ENCODE measurements around the gene WASHC4.
"Not testable (repeated sequence)": the region's sequence is repeated elsewhere in the genome, so short reads cannot be mapped to it uniquely, and the experiment has no call there.

The WASHC4 gene

DNA sequence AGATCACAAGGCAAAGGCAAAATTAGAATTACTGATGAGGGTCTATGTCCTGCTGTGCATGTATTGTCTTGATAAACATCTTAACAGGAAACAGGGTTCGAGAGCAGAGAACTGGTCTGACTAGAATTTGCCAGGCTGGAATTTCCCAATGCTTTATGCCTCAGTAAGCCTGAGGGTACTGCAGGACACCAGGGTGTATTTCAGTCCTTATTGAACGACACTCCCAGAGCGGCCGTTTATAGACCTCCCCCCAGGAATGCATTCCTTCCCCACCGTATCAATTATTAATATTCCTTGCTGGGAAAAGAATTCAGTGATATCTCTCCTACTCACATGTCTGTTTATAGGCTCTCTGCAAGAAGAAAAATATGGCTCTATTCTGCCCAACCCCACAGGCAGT lies 12.2 kb upstream of the WASHC4 start:
- not testable (repeated sequence) for DNase-seq

DNA sequence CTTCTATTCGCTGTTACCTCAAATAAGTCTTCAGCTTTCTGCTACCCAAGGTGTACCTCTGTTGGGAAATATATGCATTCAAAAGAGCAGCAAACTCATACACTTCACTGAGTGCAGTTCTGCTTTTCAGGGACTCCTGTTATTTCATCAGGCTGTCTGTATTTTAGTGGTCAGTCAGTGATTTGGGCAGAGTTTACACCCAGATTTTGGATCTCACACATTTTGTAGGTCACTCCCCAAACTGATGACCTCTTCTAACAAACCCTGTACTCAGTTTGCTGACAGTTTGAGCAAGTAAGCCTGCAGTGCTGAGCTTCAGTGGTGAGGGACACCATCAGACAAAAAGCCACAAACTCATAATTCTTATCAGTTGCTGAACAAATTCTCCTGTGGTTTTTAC lies 8.2 kb upstream of the WASHC4 start:
- DNase-seq = no peak

DNA sequence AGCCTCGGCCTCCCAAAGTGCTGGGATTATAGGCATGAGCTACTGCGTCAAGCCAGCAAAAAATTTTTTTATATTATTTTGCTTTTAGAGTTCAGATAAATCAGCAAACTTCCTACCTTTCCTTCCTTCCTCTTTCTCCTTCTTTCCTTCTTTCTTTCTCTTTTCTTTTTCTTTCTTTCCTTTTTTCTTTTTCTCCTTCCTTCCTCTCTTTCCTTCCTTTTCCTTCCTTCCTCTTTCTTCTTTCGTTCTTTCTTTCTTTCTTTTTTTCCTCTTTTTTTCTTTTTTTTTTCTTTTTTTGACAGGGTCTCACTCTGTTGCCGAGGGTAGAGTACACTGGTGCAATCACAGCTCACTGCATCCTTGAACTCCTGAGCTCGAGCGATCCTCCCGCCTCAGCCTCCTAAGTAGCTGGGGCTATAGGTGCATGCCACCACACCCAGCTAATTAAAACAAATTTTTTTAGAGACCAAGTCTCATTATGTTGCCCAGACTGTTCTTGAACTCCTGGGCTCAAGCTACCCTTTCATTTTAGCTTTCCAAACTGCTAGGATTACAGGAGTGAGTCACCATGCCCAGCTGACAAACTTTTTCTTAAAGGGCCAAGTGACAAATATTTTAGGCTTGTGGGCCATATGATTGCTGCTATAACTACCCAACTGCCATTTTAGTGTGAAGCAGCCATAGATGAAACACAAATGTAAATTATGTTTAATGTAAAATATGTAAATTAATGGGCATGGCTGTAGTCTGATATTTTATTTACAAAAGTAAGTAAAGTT lies 7.1 kb upstream of the WASHC4 start:
- DNase-seq = no peak

DNA sequence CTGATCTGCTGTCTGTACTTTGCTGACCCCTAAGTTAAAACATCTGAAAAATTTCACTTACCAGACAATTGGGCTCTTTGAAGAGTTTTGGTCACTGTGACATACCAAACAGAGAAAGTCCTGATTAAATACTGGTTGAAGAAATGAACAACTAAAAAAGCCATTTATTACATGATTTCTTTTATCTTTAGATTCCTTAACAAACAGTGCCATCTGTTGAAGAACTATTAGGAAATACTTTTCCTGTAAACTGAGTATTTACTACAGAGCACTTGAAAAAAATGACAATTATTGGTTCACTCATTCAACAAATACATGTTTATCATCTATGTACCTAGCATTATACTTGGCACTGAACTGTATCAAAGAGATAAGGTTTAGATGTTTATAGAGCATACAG lies 6.5 kb upstream of the WASHC4 start:
- no peak for DNase-seq

DNA sequence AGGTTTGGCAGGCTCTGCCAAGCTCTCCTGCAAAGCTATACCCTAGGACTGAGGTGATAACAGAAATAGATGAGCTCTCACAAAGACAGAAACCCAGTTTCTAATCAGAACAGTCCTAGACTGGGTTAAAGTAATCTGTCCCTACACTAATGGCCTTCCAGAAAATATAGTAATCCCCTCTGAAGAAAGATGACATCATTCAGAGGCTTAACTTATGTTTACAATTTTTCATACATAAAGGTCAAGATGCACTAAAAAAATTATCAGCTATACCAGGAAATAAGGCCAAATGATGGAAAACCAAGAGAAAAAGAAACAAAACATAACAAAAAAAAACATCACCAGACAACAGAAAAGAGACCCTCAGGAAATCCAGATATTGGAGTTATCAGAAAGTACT lies 4.9 kb upstream of the WASHC4 start:
- no peak for DNase-seq

DNA sequence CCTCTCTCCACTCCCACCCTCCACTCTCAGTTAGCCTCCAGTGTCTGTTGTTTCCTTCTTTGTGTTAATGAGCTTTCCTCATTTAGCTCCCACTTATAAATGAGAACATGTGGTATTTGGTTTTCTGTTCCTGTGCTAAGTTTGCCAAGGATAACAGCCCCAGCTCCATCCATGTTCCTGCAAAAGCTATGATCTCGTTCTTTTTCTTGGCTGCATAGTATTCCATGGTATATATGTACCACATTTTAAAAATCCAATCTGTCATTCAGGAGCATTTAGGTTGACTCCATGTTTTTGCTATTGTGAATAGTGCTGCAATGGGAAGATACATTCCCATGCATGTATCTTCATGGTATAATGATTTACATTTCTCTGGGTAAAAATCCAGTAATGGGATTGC lies 2.8 kb upstream of the WASHC4 start:
- DNase-seq = no peak

DNA sequence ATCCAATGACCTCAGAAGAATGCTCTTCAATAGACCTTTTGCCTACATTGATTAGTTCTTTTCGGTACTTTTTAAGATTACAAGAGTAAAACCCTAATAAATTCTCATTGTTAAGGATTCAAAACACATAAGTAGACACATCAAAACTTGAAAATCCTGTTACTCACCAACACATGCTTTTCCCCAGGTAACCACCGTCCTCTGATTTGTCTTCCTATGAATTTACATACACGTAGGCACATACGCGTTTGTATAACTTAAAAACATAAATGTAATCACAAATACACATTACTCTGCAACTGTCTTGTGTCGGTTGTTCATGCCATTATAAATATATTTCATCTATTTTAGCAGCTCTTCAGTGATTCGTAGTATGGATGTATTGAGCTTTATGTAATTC lies 910 bp upstream of the WASHC4 start:
- DNase-seq = peak in 1 of 2 experiments; percentile 12

DNA sequence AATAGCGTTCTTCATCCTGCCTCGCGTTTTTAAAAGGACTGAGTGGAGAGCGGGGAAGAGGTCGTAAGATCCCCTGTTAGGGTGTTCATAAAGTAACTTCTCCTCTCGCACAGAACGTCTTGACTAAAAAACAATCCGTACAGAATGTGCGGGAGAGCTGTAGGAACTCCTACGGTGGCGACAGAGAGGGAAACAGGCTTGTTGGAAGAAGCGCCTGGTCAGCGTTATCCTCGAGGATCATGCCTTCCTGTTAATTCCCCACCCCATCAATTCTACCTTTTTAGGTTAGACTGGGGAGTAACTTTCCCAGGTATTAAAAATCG lies 399 bp upstream of the WASHC4 start:
- DNase-seq = peak; percentile 39 to 65

DNA sequence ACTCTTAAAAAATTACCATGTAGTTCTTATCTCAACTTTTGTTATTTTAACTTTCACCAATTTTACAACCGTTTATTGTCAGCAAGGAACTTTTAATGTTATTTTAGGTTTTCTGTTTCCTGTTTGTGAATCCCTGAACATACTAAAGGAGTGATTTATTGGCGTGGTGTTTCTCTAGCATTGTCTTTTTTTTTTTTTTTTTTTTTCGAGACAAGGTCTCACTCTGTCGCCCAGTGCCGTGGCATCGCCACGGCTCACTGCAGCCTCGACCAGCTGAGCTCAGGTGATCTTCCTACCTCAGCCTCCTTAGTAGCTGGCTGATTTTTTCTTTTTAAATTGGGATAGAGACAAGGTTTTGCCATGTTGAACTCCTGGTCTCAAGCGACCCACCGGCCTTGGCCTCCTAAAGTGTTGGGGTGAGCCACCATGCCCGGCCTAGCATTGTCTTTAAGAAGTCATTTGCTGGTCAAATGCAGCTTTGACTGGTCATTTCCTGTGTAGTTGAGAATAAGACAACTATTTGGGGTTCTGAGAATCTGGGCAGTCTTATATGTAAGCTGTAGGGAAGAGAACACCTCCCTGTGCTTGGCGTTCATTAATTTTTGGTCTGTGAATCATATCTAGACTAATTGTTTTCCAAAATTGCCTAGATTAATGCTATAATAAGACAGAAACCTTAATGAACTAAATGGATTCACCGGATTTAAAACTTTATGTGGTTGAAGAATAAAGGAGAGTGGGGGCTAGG lies 2.1 kb downstream of the WASHC4 start:
- DNase-seq = no peak

DNA sequence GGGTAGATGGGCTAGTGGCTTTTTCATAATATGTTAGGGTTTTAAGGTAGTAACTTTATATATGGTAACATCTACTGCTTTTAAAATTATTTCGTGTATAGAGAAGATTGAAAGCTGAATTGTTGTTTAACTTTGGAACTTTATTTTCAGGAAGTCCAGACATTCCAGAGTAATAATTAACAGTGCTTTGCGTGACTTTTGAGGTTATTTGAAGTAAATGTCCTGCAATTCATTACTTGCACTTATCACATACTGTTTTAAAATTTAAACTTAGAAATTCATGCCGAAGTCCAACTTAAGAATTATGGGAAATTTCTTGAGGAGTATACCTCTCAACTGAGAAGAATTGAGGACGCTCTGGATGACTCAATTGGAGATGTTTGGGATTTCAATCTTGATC lies 3.3 kb downstream of the WASHC4 start:
- no peak for DNase-seq

DNA sequence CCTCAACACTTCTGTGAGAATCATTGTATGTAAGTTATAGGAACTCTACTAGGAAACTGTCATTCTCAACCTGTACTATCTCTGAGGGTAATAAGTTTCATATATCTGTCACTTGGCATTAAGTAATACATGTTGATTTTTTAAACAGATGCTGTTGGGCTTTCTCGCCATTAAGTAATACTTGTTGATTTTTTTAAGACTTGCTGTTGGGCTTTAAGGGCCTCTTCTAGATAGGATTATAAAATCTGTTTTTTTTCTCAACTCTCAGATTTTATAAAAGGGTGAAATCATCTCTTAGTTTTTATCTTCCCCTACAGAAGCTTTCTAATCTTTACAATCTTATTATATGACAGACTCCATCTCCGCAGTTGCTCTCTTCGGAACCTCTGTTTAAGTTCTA lies 5.6 kb downstream of the WASHC4 start:
- no peak for DNase-seq

DNA sequence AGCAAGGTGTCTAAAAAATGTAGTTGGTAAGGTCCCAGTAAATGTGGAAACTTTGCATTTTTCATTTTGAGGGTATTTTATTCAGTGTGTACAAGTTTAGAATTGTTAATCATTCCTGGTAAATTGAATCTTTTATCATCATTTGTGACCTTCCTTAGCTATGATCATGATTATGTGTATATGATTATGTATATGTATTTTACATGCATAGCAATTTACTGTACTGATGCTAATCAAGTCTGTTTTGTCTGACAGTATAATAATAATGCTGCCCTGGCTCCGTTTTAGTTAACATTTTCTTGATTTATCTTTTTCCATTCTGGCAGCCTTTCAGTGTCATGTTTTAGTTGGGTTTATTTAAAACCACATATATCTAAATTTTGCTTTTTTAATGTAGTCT lies 9.4 kb downstream of the WASHC4 start:
- no peak for DNase-seq

DNA sequence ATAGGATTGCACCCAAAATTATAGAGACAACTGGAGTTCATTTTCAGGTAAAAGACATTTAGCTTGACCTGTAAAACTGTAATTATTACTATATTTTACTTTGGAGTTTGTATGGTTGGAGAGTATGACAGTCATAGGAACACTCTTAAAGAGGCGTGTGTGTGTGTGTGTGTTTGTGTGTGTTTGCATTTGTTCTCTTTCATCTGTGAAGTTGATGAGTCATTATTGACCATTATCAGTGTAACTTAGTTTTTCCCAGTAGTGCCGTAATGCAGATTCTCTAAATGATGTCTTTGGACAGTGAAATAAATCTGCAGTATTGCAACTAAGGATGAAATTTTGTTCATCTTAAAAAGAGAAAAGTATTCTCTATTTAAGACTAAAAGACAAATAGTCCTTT lies 13.0 kb downstream of the WASHC4 start:
- no peak for DNase-seq

DNA sequence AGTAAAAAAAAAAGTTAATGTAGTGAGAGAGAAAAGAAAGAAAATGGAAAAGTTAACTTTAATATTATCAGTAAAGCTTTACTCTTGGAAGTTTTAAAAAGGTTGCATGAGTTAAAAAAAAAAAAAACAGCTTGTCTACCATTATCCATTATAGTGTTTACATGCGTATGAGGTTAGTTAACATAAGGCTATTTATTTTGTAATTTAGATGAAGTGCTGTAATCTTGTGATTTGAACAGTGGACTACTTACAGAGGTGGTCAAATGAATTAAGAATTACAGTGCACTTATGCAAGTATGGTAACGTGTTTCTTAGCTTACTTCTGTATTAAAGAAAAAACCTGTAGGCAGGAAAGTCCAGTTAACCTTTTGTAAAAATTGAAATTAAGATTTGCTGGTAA lies 30.7 kb downstream of the WASHC4 start:
- no peak for DNase-seq

DNA sequence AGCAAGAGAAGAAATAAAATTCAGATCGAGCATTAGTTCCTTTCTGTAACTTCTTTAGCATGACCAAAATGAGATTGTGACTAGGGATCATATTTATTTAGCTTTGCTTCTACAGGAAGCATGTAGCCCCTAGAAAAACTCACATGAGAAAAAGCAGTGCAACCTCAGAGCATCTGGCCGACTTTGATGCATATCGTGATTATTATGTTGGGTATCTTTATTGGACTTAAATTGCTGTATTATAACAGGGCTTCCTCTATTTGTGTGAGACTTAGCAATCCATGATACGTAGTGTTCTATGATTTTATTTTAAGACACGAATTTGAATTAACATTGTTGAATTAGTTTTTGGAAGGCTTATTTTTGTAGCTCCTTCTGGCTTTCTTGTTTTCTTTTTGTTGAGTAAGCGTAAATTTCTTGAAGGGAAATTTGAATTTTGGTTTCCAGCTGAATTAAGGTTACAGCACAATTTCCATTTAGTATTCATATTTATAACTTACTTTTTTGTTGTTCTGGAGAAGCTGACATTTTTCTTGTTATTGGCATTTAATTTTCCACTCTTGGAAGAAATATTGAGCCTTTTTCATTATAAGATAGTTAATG lies 33.9 kb downstream of the WASHC4 start:
- no peak for DNase-seq

DNA sequence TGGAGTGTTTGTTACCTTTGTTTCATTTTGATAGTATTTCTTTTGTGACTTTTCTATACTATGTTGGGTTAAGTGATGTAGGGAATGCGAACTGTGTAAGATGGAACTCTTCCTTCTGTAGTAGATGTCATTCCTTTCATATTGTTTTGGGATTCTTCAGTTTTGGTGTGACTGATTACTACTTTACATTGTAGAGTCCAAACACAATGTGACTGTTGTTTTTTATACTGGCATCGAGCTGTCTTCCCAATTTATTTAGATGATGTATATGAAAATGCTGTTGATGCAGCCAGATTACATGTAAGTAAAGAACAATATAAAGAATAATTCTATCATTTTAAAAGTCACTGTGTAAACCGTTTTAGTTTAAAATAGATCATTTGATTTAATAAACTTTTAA lies 34.7 kb downstream of the WASHC4 start:
- no peak for DNase-seq

DNA sequence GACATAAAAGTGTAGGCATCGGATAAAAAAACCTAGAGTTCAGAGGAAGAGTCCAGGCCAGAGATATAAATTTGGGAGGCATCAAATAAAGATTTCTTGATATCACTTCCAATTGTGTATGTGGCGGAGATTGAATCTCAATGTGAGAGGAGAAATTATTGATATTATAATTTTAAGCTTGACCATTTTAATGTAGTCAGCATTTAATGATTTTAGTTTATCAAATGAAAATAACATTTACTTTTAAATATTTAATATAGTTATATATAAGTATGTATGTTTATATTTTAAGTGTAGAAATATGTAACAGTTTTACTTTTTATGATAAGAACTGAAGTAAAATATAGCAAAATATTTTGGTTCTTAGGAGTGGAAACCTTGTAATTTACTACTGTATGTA lies 48.7 kb downstream of the WASHC4 start:
- no peak for DNase-seq

DNA sequence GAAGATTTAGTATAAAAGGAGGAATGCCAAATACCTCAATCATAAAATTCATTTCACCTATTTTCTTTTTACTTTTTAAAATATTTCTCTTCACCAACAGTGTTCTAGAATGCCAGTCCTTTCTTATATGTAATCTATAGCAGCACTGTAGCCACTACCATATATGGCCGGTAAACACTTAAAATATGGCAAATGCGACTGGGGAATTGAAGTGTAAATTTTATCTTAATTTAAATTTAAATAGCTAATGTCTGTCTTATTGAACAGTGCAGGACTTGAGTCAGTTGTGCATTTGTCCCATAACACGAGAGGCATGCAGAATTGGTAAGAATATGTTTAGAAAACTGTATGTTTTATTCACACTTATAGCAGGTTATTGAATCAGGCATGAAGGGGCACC lies 50.1 kb downstream of the WASHC4 start:
- DNase-seq = no peak

DNA sequence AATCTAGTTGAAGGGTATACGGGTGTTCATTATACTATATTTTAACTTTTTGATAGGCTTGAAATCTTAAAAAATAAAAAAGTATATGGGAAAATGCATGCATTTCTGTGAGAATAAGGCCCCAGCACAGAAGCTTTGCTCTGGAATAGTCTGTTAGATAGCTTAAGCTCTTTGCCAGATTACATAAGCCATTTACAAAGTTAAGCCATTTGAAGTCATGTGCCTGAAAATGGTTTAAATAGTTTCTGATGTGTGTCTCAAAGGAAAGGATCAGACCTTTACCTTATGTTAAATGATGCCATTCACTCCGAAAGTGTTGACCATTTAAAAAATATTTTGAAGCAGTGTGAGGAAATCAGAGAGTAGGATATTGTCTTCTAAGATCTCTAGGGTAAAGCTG lies 51.3 kb downstream of the WASHC4 start:
- no peak for DNase-seq

DNA sequence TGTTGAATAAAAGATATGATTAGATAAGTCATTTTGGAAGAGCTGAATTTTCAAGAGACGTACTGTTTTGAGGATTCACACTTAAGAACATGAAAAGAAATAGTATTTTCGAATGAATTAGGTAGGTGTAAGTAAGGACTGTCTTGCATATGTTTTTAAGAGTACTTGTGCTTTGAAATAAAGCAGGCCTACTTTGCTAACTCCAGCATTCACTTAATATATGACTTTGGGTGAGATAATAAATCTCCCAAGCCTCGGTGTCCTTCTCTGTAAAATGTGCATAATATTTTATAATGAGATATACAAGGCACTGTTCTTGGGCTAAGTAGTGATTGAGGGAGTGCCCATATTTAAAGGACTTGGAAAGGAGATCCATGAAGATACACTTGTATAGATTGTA lies 54.6 kb downstream of the WASHC4 start:
- no peak for DNase-seq

DNA sequence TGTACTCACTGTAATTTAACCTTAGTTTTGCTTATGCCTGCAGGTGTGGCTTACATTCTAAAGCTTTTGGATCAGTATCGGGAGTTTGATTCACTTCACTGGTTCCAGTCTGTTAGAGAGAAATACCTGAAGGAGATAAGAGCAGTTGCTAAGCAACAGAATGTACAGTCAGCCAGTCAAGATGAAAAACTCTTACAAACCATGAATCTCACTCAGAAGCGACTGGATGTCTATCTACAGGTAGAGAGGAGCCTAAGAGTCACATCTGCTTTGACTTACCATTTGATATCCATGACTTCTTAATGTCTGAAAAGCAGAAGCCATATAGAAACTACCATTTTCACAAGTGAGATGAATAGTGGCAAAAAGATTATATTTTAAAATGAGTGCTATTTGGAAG lies 56.5 kb downstream of the WASHC4 start:
- DNase-seq = peak in 1 of 2 experiments; percentile 11

DNA sequence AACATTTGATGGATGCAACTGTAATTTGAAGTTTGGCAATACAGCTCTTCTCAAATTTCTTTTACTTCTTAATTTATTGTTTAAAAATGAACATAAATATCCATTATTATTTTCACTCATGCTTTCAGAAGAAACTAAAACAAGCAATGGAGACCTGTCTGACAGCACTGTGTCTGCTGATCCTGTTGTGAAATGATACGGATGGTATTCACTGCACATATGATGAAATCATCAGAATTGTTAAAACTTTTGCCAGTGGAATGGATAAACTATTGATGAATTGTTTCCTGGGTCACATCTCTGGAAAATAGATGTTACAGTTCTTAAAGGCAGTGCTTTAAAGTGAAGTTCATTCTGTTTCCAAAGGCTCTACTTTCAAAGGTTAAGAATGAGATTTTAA lies 59.2 kb downstream of the WASHC4 start:
- DNase-seq = no peak

DNA sequence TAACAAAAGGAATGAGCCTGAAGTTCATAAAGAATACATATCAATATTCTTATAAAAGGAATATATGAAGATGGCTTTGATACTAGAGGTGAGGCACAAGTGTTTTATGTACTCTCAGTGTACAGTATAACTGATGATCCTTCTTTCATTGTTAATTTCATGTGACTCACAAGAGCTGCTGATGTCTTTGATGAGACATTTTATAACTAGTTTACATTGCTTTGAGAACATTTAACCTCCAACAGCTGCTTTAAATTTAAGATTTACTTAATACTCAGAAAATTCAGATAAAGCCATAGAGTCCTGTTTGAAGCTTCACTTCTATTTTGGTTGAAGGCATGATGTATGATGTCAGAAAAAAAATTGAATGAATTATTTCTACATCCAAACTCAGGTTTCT lies 59.8 kb downstream of the WASHC4 start:
- no peak for DNase-seq

DNA sequence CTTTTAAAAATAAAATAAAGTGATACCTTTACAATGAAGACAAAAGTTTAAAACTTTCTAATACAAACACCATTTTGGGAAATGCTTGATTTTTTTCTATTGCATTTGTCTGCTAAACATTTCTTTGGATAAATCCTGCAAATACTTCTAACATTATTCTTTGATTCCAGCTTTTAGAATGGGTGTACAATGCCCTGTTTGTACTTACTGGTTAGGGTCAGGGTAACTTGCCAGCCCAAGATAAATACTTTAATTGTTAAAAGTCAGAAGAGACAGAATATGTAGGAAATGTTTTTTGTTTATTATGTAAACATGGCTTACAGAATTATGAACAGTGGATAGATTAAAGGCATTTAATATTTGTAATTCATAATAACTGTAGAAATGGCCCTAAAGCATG lies 60.5 kb downstream of the WASHC4 start:
- no peak for DNase-seq

DNA sequence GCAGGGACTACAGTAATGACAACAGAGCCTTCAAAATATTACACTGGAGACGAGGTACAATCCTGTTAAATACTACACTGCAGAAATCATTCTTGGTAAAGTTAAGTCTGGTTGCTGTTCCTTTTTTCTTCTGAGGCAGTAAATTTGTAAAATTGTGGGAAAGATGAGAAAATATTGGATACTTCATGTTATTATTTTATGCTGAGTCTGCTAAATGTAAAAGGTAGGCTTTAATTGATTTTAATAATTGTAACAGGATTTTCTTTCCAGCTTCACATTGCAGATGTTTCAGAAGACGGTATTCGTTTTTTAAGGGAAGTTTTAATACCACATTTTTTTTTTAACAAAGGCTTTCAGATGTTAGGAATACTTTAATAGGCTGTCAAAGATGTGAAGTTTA lies 62.6 kb downstream of the WASHC4 start:
- no peak for DNase-seq
